ENCODE results near the gene TCOF1.

DNA sequence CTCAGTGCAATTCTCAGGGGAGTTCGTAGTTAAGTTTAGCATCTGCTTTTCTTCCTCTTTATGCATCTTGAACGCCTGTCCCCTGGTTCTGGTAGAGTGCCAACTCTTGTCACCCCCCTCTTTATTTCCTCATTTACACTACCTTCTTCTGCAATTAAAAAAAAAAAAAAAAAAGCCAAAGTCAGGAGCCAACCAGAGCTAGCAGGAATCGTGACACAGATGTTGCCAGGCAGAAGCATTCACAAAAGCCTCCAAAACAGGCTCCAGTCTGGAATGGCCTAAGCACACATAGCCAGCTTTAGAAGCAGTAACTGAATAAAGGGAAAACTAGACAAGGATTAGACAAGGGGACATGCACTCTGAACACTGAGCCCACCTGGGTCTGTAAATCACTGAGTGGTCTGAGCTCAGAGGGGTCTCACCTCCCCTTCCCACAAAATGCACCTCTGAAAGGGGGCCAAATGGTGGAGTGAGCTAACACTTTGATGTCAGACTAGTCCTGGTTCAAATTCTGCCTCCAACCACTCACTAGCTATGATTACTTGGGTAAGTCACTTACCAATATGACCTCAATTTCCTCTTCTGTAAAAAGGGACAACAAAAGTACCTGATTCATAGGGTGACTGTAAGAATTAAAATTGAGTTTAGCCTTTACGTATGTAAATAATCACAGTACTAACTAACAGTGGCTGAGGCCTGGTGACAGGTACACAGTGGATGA is 53.2 kb downstream of the TCOF1 start:
- TF ChIP-seq CTCF (conservative IDR thresholded peaks at IDR 0.05; ENCODE audit: low read depth, low read length): no peak
- TF ChIP-seq EZH2 (IDR thresholded peaks at IDR 0.05; ENCODE audit: borderline replicate concordance, low read depth, low read length, poor library complexity, severe bottlenecking): no peak
